SU-DHL-6 (cell line): Measurements from ENCODE around the gene HSD17B14.

Source experiments
- H2AFZ ChIP-seq: fragments of 200-600 bp; sonication (generic); 2 replicates; pipeline ENCODE4 v1.6.1; 2014; ENCODE audit warnings: low read depth, mild to moderate bottlenecking, moderate library complexity, mixed read lengths, antibody characterized with exemption, low read length; ENCODE audit not compliant: severe bottlenecking
- H3F3A ChIP-seq: fragments of 200-600 bp; shearing (Covaris generic); 2 replicates; pipeline ENCODE4 v1.6.0; 2016; ENCODE audit warnings: antibody characterized with exemption, mild to moderate bottlenecking; ENCODE audit not compliant: insufficient read depth
- H3K27ac ChIP-seq: fragments of 200-600 bp; sonication (generic); 2 replicates; pipeline ENCODE4 v1.5.1; 2016; ENCODE audit warnings: low read depth, mild to moderate bottlenecking, low read length, moderate library complexity, mixed read lengths
- H3K27me3 ChIP-seq: fragments of 200-600 bp; sonication (generic), shearing (Covaris generic); 2 replicates; pipeline ENCODE4 v1.6.0; 2014; ENCODE audit warnings: mild to moderate bottlenecking, low read length
- H3K36me3 ChIP-seq: fragments of 200-600 bp; sonication (generic); 2 replicates; pipeline ENCODE4 v1.6.1; 2014; ENCODE audit warnings: mild to moderate bottlenecking, low read length, mixed read lengths
- H3K4me2 ChIP-seq: fragments of 300-600, 200-600 bp; shearing (Covaris generic), sonication (generic); 2 replicates; pipeline ENCODE4 v1.6.0; 2014; ENCODE audit warnings: low read length, low read depth, mild to moderate bottlenecking; ENCODE audit not compliant: poor library complexity, severe bottlenecking
- H3K4me3 ChIP-seq: fragments of 200-600 bp; sonication (generic); 2 replicates; pipeline ENCODE4 v1.5.1; 2014; ENCODE audit warnings: antibody characterized with exemption, low read length, mild to moderate bottlenecking, mixed read lengths; ENCODE audit not compliant: insufficient read depth, poor library complexity, severe bottlenecking
- H3K79me2 ChIP-seq: fragments of 200-600 bp; sonication (generic); 2 replicates; pipeline ENCODE4 v1.6.1; 2014; ENCODE audit warnings: mild to moderate bottlenecking, low read length, moderate library complexity; ENCODE audit not compliant: insufficient read depth
- H3K9ac ChIP-seq: fragments of 200-600 bp; sonication (generic); 2 replicates; pipeline ENCODE4 v1.7.0; 2014; ENCODE audit warnings: mild to moderate bottlenecking, low read length
- H3K9me2 ChIP-seq: fragments of 200-600 bp; sonication (generic); replicated peaks from 2 replicates; pipeline ENCODE4 v1.6.1; 2014; ENCODE audit warnings: low read length; ENCODE audit not compliant: insufficient read depth
- H3K9me3 ChIP-seq: fragments of 200-600 bp; sonication (generic); 2 replicates; pipeline ENCODE4 v1.6.1; 2014; ENCODE audit warnings: low read length, mixed read lengths; ENCODE audit not compliant: insufficient read depth
- H4K20me1 ChIP-seq: fragments of 200-600 bp; sonication (generic); 2 replicates; pipeline ENCODE4 v1.6.1; 2014; ENCODE audit warnings: low read depth, mild to moderate bottlenecking, antibody characterized with exemption, low read length, moderate library complexity, mixed read lengths
- CTCF ChIP-seq: fragments of 200-600 bp; sonication (generic); IDR thresholded peaks from one replicate; pipeline ENCODE4 v1.5.1; 2017; ENCODE audit warnings: antibody characterized with exemption, mild to moderate bottlenecking, low read length, moderate library complexity; ENCODE audit not compliant: insufficient read depth, poor library complexity, severe bottlenecking
- EZH2phosphoT487 ChIP-seq: fragments of 200-600 bp; sonication (generic), shearing (Covaris generic); conservative IDR thresholded peaks from 2 replicates; pipeline ENCODE4 v1.6.1; 2018; ENCODE audit warnings: mild to moderate bottlenecking, antibody characterized with exemption, low read length, moderate library complexity, mixed read lengths

The HSD17B14 gene

GRCh38 chr19:48837051-48837524 lies 797 bp upstream of the HSD17B14 start:
- no peaks in the 10 kb centered on the region for H3K9me2 ChIP-seq
- H3F3A ChIP-seq, result 0 out of 2 replicates have a peak, but pooled peaks cover 6% of the 10 kb centered on the region
- no peaks in the 10 kb centered on the region for H3K79me2 ChIP-seq
- H3K4me3 ChIP-seq, result peak overlapping the region; percentile 46
- no peaks in the 10 kb centered on the region for H3K27me3 ChIP-seq
- TF ChIP-seq CTCF (no peak), EZH2phosphoT487 (no peak)
- H2AFZ ChIP-seq, result peak overlapping the region; percentile 6
- H3K27ac ChIP-seq, result peak overlapping the region; percentile 19
- H3K9ac ChIP-seq, result peak overlapping the region; percentile 47
- no peaks in the 10 kb centered on the region for H3K9me3 ChIP-seq
- H4K20me1 ChIP-seq, result no peaks in the 10 kb centered on the region
- peak overlapping the region; percentile 63 for H3K4me2 ChIP-seq
- no peaks in the 10 kb centered on the region for H3K36me3 ChIP-seq

DNA sequence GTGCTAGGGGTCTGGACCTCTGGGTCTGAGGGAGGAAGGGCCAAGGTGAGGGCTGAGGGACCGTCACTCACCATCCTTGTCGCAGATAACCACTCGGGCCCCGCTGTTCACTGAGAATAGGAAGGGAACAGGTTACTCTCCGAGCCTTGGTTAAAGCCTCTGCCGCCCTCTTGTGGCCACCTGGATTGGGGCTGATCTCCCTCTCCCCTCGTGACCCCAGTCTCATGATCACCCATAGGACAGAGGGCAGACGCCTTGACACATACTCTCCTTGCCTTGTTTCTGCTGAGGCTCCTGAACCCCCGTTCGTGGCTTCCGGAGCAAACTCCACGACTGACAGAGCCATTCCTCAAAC lies 580 bp downstream of the HSD17B14 start:
- Histone ChIP-seq H3K9me3 (no peaks in the 10 kb centered on the region), H4K20me1 (no peaks in the 10 kb centered on the region), H3K36me3 (no peaks in the 10 kb centered on the region), H3K4me3 (peak overlapping the region; percentile 36), H3K4me2 (peak overlapping the region; percentile 63), H3K9me2 (no peaks in the 10 kb centered on the region), H2AFZ (peak overlapping the region; percentile 93), H3K27ac (peak overlapping the region; percentile 40), H3F3A (0 out of 2 replicates have a peak, but pooled peaks cover 6% of the 10 kb centered on the region), H3K27me3 (no peaks in the 10 kb centered on the region), H3K79me2 (no peaks in the 10 kb centered on the region), H3K9ac (peak overlapping the region; percentile 47)
- TF ChIP-seq EZH2phosphoT487 (no peak), CTCF (peak; percentile 77)

- H3K4me3 ChIP-seq, result no peak overlapping the region
- no peaks in the 10 kb centered on the region for H3K9me3 ChIP-seq
- H3K79me2 ChIP-seq, result no peaks in the 10 kb centered on the region
- no peak overlapping the region for H3K9ac ChIP-seq
- H2AFZ ChIP-seq, result no peak overlapping the region
- H3K27me3 ChIP-seq, result no peaks in the 10 kb centered on the region
- no peak overlapping the region for H3K27ac ChIP-seq
- H3K4me2 ChIP-seq, result no peak overlapping the region
- no peak for TF ChIP-seq EZH2phosphoT487
- no peak for TF ChIP-seq CTCF
- H4K20me1 ChIP-seq, result no peaks in the 10 kb centered on the region
- H3F3A ChIP-seq, result 0 out of 2 replicates have a peak, but pooled peaks cover 3% of the 10 kb centered on the region
- no peaks in the 10 kb centered on the region for H3K36me3 ChIP-seq
- no peaks in the 10 kb centered on the region for H3K9me2 ChIP-seq
Observed at GRCh38 chr19:48833977-48834376, 2.3 kb downstream of the HSD17B14 start.
